ENCODE measurements around the gene KCNJ18.
"Not testable (repeated sequence)": the region's sequence is repeated elsewhere in the genome, so short reads cannot be mapped to it uniquely, and the experiment has no call there.

Gene KCNJ18

DNA sequence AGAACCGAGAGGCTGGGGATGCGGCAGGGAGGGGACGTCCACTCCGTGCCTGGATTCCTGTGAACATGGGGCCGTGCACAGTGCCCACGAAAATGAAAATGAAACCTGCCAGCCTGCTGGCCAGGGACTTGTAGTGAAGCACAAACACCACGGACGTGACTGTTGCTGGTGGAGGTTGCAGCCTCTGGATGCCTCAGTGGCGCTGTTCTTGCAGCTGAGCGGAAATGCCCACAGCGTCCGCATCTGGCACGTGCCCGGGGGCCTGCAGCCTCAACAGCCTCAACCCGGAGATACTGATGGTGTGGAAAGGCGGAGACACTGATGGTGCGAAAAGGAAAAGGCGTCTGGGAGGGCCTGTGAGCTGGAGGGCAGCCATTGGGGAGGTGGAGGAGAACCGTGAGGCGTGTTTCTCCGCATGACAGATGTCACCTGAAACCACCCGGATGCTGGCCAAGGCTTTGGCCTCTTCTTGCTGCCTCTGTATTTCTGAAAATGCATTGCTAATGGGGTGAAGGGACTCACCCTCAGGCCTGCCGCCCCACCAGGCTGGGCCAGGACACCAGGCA, 44.8 kb downstream of the KCNJ18 start:
- not testable (repeated sequence) for DNase-seq

DNA sequence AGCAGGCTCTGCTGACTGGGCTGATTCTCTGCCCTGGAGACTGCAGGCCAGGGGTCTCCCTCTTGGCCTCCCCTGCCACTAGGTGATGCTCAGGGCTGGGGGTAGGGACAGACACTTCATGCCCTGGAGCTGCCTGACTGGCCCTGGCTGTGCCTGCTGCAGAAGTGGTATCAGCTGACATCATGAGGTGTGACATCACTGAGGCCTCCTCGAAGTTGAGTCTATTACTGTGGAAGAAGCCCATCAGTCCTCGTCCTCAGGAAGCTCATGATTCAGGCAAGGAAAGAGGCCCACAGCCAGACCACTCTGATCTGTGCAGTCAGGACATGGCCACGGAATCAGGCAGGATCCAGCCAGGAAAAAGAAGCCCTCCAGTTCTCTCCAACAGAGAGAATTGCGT, 45.9 kb downstream of the KCNJ18 start:
- DNase-seq: not testable (repeated sequence)

DNA sequence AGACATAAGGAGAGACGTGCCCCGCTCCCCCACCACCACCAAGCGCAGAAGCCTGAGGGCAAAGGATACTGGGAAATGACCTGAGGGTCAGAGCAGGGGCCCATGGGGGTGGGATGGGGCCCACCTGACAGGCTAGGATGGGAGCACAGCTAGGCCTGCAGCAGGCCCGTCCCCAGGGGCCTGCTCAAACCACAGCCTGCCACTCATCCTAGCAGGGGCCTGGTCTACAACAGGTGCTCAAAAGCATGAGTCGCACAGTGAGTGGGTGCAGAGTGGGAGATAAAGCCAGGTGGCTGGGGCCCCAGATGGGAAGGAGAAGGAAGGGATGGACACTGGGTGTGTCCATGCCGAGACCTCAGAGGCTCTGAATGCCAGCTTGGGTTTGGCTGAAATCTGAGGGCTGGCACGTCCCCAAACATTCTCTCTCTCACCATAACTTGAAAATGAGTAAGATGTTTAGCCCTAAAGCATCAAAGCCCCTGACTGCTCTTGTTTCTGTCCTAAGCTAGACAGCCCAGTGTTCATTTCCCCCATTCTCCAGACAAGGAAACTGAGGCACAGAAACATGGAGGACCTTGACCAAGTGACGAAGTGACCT, 46.7 kb downstream of the KCNJ18 start:
- not testable (repeated sequence) for DNase-seq

DNA sequence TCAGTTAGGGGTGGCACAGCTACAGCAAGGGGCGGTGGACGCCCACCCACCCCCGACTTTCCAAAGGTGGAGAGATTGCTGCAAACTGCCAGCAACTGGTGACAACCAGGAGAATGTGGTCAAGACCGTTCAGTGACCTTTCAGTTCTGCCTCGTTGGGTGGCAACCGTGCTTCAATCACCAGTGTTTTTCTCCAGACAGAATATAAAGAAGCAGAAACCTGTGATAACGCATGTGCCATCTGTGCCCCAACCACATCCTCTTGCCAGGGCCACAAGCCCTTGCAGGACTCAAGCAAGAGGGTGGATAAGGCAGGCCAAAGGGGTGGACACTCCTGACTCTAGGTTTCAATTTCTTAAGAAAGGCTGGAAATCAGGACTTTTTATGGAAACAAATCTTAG, 47.2 kb downstream of the KCNJ18 start:
- not testable (repeated sequence) for DNase-seq

DNA sequence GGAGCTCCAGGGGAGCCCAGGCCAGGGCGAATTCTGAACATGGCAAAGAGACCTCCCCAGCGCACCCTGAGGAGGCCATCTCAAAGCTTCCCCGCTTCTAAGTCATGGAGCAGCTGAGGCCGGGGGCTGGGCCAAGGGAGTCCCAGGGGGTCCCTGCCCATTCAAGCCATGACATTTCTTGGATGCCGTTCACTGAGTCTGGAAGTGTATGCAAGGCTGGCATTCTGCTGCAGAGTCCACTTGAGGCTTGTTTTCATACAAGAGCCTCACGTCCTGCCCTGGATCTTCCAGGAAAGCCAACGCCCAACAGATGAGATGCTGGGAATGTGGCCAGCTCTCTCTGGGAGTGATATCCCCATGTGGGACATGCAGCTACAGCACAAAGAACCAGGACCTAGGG, 48.5 kb downstream of the KCNJ18 start:
- DNase-seq: not testable (repeated sequence)

DNA sequence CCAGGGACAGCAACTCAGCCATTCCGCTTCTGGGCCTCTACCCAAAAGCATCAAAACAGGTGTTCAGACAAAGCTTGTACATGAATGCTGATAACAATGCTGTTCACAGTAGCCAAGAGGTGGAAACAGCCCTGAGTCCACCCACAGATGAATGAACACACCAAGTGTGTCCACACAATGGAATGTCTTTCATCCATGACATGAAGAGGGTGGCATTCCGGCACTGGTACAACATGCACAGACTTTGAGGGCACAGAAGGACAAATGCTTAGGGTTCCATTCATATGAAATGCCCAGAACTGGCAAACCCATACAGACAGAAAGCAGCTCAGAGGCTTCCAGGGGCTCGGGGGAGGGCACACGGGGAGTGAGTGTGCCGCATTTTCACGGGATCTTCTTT, 49.2 kb downstream of the KCNJ18 start:
- DNase-seq: not testable (repeated sequence)

DNA sequence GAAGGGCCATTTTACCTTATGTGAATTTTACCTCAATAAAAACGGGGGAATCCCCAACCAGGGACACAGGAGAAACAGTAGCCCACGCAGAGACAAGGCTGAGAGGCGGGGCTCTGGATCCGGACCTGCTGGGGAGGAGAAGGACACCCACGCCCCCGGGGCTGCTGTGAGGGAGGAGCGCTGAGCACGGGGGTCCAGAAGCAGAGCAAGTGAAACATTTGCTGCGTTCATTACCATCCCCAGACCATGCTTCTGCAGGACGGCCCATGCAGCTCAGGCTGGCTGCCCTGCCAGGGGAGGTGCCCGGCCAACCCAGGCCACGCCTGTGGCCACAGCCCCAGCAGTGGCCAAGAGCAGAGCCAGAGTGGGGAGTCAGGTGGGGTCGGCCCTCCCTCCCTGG, 50.0 kb downstream of the KCNJ18 start:
- no peak for DNase-seq

DNA sequence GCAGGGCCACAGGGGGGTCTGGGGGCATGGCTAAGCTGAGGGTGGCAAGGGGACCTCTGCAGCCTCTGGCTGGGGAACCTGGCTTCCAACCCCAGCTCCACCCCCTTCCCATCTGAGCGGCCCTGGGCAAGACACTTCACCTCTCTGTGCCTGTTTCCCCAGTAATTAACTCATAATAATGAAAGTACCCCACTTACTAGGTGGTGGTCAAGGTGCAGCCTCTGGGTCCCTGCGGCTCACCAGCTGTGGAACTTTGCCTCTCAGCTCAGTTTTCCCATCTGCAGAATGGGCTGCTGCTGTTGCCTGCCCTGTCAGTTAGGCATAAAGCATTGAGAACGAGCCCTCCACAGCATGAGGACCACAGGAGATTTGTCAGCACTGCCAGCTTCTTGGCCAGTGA, 51.8 kb downstream of the KCNJ18 start:
- not testable (repeated sequence) for DNase-seq

DNA sequence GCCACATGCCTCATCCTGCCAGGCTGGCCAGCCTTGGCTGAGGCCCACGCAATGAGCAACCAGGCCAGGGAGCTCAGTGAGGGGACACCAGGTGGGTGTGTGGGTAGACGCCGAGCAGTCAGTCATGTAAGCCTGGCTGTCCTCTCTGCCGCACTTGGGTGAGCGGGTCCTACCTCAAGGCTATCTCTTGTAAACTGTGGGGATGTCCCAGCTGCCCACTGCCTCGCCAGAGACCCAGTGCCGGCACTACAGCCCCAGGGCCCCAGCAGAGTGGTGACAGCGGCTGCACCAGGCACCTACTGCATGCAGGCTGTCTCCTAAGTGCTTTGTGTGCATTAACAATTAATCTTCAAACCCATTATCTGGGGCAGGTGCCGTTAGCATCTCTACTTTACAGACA, 52.3 kb downstream of the KCNJ18 start:
- not testable (repeated sequence) for DNase-seq

DNA sequence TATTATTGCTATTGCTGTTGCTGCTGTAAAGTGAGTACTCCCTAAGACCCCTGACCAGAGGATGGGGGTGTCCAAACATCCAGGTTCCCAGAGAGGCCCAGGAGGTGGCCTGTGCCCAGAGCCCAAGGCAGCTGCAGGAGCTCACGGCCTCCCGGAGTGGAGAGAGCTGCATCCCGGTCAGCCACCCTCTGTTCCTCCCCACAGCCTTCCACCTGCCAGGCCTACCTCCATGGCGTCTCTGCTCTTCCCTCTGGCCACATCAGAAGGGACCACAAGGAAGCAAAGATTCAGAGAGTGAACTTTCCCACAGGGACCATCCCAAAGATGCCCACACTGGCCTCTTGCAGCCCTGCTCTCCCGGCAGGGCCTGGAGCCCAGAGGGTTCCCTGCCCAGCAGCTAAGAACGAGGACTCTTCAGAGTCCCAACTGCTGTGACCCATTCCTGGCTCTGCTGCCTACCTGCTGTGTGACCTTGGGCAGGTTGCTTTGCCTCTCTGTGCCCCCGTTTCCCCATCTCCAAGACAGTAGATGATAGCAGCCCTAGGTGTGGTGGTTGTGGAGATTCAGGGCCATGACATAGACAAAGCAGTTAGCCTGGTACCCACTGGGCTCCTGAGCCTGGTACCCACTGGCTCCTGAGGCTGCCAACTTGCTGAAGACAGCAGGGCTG, 53.2 kb downstream of the KCNJ18 start:
- not testable (repeated sequence) for DNase-seq

DNA sequence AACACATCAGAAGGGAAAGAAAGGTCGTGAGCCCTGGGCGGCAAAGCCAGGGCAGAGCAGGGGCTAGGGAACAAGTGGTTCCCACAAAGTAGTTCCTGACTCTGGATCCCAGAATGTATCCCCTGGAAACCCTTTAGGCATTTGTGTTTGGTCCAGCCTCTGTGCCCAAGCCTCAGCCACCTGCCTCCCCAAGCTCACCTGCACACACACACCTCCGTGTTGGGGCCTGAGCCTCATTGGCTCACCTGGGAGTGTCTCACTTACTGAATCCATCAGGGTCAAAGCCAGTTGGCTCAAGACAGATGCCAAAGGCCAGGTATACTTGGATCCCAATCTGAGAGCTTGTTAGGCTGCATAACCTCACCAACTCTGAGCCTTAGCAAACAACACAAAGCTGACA, 54.1 kb downstream of the KCNJ18 start:
- DNase-seq: not testable (repeated sequence)

DNA sequence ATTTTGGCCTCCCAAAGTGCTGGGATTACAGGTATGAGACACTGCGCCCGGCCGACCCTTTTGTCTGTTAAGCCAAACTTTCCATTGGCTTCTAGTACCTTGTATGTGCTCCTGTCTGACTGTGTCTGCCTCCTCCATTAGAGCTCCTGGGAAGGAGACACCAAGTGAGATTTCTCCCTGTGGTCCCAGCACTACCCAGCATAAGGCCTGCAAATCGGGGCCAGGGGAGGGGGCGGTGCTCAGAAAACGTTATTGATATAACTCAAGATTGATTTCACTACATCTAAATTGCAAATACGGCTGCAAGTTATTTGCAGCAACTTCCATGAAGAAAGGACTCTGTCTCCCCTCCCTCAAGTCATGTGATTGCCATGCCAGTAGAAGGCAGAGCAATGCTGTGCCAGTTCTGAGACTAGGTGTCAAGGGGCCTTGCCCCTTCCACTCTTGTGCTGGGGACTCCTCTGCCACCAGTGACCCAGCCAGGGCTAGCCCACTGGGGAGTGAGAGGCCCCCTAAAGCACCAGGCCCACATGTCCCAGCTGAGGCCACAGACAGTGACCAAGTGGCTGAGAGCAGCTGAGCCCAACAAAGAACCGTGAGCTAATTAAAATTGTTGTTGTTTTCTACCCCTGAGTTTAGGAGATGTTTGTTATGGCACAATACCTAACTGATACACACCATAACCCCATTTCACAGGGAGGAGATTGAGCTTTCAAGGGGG, 55.0 kb downstream of the KCNJ18 start:
- DNase-seq: not testable (repeated sequence)

DNA sequence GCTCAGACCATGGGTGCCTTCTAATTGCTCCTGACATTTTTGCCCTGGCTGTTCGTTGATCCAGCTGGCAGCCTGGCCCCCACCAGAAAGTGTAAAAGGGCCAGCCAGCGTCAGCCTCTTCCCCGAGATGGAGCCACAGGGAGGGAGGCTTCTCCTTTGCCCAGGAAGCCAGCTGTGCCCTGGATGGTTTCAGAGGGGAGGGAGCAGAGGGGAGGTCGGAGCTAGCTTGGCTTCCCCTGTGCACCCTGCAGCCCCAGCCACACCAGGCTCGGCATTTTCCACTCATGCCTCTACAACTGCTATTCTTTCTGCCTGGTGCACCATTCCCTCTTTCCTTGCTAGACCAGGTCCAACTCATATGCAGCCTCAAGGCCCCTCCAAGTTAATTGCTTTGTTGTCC, 56.4 kb downstream of the KCNJ18 start:
- not testable (repeated sequence) for DNase-seq

DNA sequence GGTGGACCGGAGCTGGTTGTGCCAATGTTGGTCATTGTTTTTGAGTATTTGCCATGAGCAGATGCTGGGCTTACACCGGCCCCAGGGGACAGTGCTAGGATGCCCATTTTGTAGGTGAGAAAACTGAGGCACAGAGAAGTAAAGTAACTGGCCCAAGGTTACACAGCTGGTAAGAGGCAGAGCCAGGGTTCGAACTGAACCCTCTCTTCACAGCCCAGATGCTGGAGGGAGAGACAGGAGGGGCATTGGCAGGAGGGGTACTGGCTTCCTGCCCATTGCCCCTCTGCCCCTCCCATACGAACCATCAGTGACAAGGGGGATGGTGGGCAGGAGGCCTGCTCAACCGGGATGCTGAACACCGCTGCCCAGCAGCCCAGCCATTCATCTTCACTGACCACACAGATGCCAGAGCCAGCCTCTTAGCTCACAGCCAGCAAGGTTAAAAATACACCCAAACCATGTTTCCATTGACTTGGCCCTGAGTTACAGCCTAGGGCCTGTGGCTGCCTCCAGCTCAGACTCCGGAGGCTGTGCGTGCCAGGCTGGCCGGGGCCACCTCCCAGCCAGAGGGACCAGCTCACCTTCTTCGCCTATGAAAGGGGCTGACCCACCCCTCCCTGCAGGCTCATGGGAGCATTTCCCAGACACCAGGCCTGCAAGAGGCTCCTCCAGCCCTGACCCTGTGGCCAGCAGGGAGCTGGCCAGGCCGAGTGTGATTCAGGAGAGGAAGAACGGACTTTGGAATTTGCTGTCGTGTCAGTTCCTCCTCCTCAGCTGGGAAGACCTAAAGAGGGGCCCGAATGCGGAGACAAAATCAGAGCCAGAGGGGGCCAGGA, 57.6 kb downstream of the KCNJ18 start:
- DNase-seq: not testable (repeated sequence)

DNA sequence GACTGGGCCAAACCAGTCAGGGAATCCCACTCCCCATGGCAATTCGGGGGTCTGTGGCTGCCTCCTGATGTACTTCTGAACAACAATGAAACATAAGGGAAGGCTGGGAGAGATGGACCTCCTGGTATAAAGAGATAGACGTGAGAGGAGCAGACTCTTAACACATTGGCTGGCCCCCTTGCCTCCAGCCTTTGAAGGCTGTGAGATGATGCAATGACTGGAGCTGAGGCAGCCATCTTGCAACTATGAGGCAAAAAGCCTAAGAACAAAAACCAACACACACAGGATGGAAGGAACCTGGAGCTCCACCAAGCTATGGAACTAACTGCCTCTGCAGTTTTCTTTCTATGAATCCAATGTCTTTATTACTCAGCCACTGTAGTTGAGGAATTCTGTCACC, 58.8 kb downstream of the KCNJ18 start:
- DNase-seq: not testable (repeated sequence)
